ENCODE results near the gene TNPO2.

TNPO2 gene

GRCh38 chr19:12670159-12670928, 53.4 kb downstream of the TNPO2 start:
- in situ Hi-C loops (cut with MboI; ENCODE audit: low sequenced_read_pairs), result loop anchor here (5.0 kb wide), 1 partner anchor 108 kb away; no protein-coding TSS in a partner anchor

DNA sequence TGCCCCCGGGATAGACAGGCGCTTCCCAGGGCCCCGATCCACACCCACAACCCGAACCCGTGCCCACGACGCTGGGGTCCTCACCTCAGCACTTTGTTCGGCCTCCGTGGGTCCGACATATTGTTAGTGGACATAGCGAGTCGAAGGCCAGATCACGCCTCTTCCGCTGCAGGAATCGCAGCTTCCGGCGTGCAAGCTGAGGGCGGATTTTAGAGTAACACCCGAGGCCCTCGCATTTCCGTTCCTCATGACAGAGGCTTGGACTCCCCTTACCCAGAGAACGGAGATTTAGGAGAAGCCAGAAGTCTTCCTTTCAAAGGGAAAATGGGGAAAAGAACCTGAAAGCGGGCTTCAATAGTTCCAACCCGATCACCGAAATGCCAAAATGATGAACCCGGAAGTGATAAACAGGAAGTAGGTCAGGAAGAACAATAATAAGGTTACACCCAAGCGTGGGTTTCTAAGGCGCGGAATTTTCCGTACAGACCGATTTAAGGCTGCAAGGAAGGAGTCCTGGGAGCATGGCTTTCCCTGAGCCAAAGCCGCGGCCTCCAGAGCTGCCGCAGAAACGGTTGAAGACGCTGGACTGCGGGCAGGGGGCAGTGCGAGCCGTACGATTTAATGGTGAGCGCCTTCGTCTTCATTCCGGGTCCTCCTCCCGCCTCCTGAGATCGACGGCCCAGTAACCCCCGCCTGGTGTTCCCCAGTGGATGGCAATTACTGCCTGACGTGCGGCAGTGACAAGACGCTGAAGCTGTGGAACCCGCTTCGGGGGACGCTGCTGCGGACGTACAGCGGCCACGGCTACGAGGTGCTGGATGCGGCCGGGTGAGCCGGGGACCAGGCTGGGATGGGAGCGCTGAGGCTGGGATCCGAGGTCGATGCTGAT, 54.2 kb downstream of the TNPO2 start:
- Histone ChIP-seq H3K36me3 (replicated peaks) (peaks cover 39% of the 10 kb centered on the region), H3K9me3 (peaks cover 7% of the 10 kb centered on the region; the same call in 1 of the 2 replicates), H3K4me1 (peaks cover 21% of the 10 kb centered on the region), H3K4me3 (peak overlapping the region; percentile 97), H3K27me3 (ENCODE audit: low read depth) (no peaks in the 10 kb centered on the region)
- peak; percentile 80 to 82 for DNase-seq (ENCODE audit: low spot score in 2 of 2)
- in situ Hi-C loops (cut with MboI; ENCODE audit: low sequenced_read_pairs), result loop anchor here (5.0 kb wide), 1 partner anchor 107 kb away; no protein-coding TSS in a partner anchor

More at GRCh38 chr19:12670159-12670928, 53.4 kb downstream of the TNPO2 start:
- Histone ChIP-seq H3K4me3 (peak overlapping the region; percentile 97), H3K27me3 (ENCODE audit: low read depth) (no peaks in the 10 kb centered on the region), H3K4me1 (peaks cover 21% of the 10 kb centered on the region), H3K9me3 (peaks cover 7% of the 10 kb centered on the region; the same call in 1 of the 2 replicates), H3K36me3 (replicated peaks) (peaks cover 41% of the 10 kb centered on the region)
- DNase-seq (ENCODE audit: low spot score in 2 of 2), result no peak

DNA sequence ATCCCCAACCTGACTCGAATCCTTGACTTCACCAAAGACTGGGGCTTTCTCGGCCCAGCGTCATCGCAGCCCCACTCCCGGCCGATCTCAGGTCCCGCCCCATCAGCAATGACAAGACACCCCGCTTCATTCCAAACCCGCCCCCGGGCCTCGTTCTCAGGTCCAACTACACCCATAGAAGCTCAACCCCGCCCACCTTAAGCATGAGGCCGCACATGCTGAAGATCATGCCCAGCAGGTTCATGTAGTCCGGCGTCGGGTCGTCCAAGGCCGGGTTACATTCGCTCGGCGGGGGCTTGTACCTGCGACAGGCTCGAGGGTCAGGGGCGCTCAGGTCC, 54.8 kb downstream of the TNPO2 start:
- peak in 1 of 2 experiments; percentile 51 for DNase-seq (ENCODE audit: low spot score in 2 of 2)
- Histone ChIP-seq H3K9me3 (peaks cover 7% of the 10 kb centered on the region; the same call in 1 of the 2 replicates), H3K27me3 (ENCODE audit: low read depth) (no peaks in the 10 kb centered on the region), H3K4me1 (peaks cover 21% of the 10 kb centered on the region), H3K36me3 (replicated peaks) (peaks cover 39% of the 10 kb centered on the region), H3K4me3 (peak overlapping the region; percentile 97)
- in situ Hi-C loops (cut with MboI; ENCODE audit: low sequenced_read_pairs), result no loop called here

- peaks cover 21% of the 10 kb centered on the region for H3K4me1 ChIP-seq
- in situ Hi-C loops (cut with MboI; ENCODE audit: low sequenced_read_pairs), result no loop called here
- H3K36me3 ChIP-seq (replicated peaks), result peaks cover 40% of the 10 kb centered on the region
Observed at GRCh38 chr19:12668346-12668745, 55.4 kb downstream of the TNPO2 start.

DNA sequence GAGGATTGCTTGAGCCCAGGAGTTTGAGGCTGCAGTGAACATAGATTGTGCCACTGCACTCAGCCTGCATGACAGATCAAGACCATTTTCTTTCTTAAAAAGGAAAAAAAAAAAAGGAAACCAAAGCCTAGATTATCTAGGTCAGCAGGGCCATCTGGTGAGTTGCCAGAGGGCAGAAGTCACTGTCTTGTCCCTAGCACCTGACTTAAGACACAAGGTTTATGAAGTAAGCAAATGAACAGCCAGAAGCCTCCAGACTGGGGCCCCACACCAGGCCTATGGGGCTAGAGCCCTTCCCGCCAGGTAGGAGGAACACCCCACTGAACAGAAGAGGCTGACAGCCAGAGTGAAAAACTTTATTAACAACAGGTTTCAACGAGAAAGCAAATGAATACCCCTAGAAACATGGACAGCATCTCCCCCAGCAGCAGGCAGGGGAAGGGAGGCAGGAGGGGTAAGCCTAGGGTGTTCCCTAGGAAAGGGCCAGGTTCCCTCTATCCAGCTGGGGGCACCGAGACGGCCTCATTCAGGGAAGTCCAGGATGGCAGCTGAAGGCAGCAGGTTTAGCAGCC, 55.9 kb downstream of the TNPO2 start:
- Histone ChIP-seq H3K27me3 (ENCODE audit: low read depth) (no peaks in the 10 kb centered on the region), H3K4me1 (peaks cover 21% of the 10 kb centered on the region), H3K9me3 (peaks cover 7% of the 10 kb centered on the region; the same call in 1 of the 2 replicates), H3K4me3 (no peak overlapping the region; the same call in 1 of the 2 replicates), H3K36me3 (replicated peaks) (peaks cover 45% of the 10 kb centered on the region)
- DNase-seq (ENCODE audit: low spot score in 2 of 2), result no peak
- in situ Hi-C loops (cut with MboI; ENCODE audit: low sequenced_read_pairs), result no loop called here

More at GRCh38 chr19:12668346-12668745, 55.4 kb downstream of the TNPO2 start:
- peaks cover 7% of the 10 kb centered on the region; the same call in 1 of the 2 replicates for H3K9me3 ChIP-seq
- H3K27me3 ChIP-seq (ENCODE audit: low read depth), result no peaks in the 10 kb centered on the region
- H3K4me3 ChIP-seq, result peak overlapping the region; percentile 97
- DNase-seq (ENCODE audit: low spot score in 2 of 2), result no peak

DNA sequence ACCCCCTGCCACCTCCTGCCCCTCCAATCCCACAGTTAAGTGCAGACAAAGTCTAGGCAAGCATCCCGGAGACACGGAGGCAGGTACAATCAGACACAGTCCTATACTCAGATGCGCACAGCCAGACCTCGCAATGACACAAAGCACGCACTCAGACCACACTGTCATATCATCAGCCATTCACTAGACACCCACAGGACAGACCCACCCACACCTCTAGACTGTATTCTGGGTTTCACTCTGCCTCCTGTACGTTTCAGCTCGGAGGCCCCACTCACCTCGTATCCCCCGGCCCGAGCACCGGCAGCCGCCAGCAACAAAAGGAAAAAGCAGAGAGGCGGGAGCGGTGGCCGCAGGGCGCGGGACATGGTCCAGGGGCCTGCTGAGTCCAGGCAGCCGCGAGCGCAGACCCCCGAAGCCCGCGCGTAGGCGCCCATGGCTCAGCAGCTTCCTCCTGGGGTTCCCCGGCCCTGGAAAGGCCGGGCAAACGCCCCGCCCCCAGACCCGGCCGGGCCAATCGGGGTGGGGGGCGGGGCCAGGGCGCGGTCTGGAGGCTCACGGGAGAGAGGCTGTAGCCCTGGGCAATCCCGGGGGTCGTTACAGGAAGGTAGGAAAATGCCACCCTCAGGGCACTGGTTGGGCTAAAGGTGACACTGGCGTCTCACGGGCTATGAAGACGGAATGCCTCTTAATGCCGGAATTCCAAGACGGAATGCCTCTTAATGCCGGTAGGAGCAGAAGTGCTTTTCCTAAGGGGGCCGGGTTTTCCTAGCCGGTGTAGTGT, 57.3 kb downstream of the TNPO2 start, which contains the start of the genes MAN2B1 and WDR83:
Gene MAN2B1, minus strand, starts transcription at position 478 of the 784 bp plus-strand sequence. Its CDS starts 41 bp downstream, at position 437.
Gene WDR83, plus strand, starts transcription at position 543 of the 784 bp plus-strand sequence. CDS start 2,984 bp downstream, outside the sequence.
- peak within 1 kb of the TSS; percentile 91 for H3K4me3 ChIP-seq
- H3K36me3 ChIP-seq (replicated peaks), result peaks cover 40% of the 10 kb centered on the region
- peaks cover 7% of the 10 kb centered on the region; the same call in 1 of the 2 replicates for H3K9me3 ChIP-seq
- H3K27me3 ChIP-seq (ENCODE audit: low read depth), result no peaks in the 10 kb centered on the region
- peak; percentile 78 to 90 for DNase-seq (ENCODE audit: low spot score in 2 of 2)
- in situ Hi-C loops (cut with MboI; ENCODE audit: low sequenced_read_pairs), result no loop called here
- peaks cover 21% of the 10 kb centered on the region for H3K4me1 ChIP-seq

GRCh38 chr19:12665671-12666264, 58.0 kb downstream of the TNPO2 start:
- peaks cover 7% of the 10 kb centered on the region; the same call in 1 of the 2 replicates for H3K9me3 ChIP-seq
- peaks cover 21% of the 10 kb centered on the region for H3K4me1 ChIP-seq
- in situ Hi-C loops (cut with MboI; ENCODE audit: low sequenced_read_pairs), result no loop called here
- peaks cover 45% of the 10 kb centered on the region for H3K36me3 ChIP-seq (replicated peaks)
- DNase-seq (ENCODE audit: low spot score in 2 of 2), result no peak
- H3K27me3 ChIP-seq (ENCODE audit: low read depth), result no peaks in the 10 kb centered on the region
- H3K4me3 ChIP-seq, result peak overlapping the region; percentile 91

DNA sequence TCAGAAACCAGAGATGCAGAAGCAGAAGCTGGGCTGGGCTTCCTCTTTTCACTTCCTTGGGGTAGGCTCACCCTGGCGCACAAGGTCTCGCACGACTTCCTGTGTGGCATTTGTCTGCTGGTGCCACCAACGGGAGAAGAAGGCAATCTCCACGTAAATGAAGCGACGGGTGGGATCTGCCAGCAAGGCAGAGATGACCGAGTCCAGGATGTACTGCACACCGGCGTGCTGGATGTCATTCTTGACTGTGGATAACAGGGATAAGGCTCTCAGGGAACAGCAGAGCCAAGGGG, 58.5 kb downstream of the TNPO2 start:
- no peak for DNase-seq (ENCODE audit: low spot score in 2 of 2)
- Histone ChIP-seq H3K36me3 (replicated peaks) (peaks cover 47% of the 10 kb centered on the region), H3K4me1 (peaks cover 19% of the 10 kb centered on the region), H3K27me3 (ENCODE audit: low read depth) (no peaks in the 10 kb centered on the region), H3K9me3 (peaks cover 7% of the 10 kb centered on the region; the same call in 1 of the 2 replicates), H3K4me3 (no peak overlapping the region)
- in situ Hi-C loops (cut with MboI; ENCODE audit: low sequenced_read_pairs), result no loop called here

GRCh38 chr19:12664406-12665280, 59.1 kb downstream of the TNPO2 start:
- in situ Hi-C loops (cut with MboI; ENCODE audit: low sequenced_read_pairs), result no loop called here
- Histone ChIP-seq H3K27me3 (ENCODE audit: low read depth) (no peaks in the 10 kb centered on the region), H3K4me1 (peaks cover 19% of the 10 kb centered on the region), H3K4me3 (no peak overlapping the region), H3K9me3 (peaks cover 6% of the 10 kb centered on the region; the same call in 1 of the 2 replicates), H3K36me3 (replicated peaks) (peaks cover 50% of the 10 kb centered on the region)
- peak; percentile 38 to 80 for DNase-seq (ENCODE audit: low spot score in 2 of 2)

- Histone ChIP-seq H3K4me3 (no peak overlapping the region), H3K4me1 (peaks cover 4% of the 10 kb centered on the region), H3K36me3 (replicated peaks) (peaks cover 65% of the 10 kb centered on the region), H3K9me3 (no peaks in the 10 kb centered on the region), H3K27me3 (ENCODE audit: low read depth) (no peaks in the 10 kb centered on the region)
- no peak for DNase-seq (ENCODE audit: low spot score in 2 of 2)
- in situ Hi-C loops (cut with MboI; ENCODE audit: low sequenced_read_pairs), result no loop called here
Observed at GRCh38 chr19:12660980-12661379, 62.8 kb downstream of the TNPO2 start.

- in situ Hi-C loops (cut with MboI; ENCODE audit: low sequenced_read_pairs), result no loop called here
- no peaks in the 10 kb centered on the region for H3K4me1 ChIP-seq
- peaks cover 47% of the 10 kb centered on the region for H3K36me3 ChIP-seq (replicated peaks)
- no peaks in the 10 kb centered on the region for H3K27me3 ChIP-seq (ENCODE audit: low read depth)
- H3K4me3 ChIP-seq, result no peak overlapping the region
- no peaks in the 10 kb centered on the region for H3K9me3 ChIP-seq
- no peak for DNase-seq (ENCODE audit: low spot score in 2 of 2)
Observed at GRCh38 chr19:12657966-12658365, 65.8 kb downstream of the TNPO2 start.

Data from HAP-1 (cell line).